Liver (tissue), 3 donors: ENCODE data around the gene VDAC2.

ENCODE experiments used
- RAD21 ChIP-seq, 2 donors: IDR thresholded peaks; 2 replicates each; pipeline ENCODE4 v1.6.1; 2016; ENCODE audit warnings: antibody characterized with exemption in 2 of 2, mild to moderate bottlenecking in 2 of 2
- RXRA ChIP-seq, 2 donors: IDR thresholded peaks; 2 replicates each; pipeline ENCODE4 v1.6.1; 2017 to 2018; ENCODE audit warnings: antibody characterized with exemption in 2 of 2, mild to moderate bottlenecking in 1 of 2
- TF ChIP-seq, protein P1 (sequence below): fragments of 150-350 bp; IDR thresholded peaks from 2 replicates; pipeline ENCODE4 v1.5.1; 2017; ENCODE audit warnings: improper control_type of control experiment, low read depth, low read length; ENCODE audit not compliant: missing input control
- donor health status: healthy.
- donor health status: healthy.

DNA sequence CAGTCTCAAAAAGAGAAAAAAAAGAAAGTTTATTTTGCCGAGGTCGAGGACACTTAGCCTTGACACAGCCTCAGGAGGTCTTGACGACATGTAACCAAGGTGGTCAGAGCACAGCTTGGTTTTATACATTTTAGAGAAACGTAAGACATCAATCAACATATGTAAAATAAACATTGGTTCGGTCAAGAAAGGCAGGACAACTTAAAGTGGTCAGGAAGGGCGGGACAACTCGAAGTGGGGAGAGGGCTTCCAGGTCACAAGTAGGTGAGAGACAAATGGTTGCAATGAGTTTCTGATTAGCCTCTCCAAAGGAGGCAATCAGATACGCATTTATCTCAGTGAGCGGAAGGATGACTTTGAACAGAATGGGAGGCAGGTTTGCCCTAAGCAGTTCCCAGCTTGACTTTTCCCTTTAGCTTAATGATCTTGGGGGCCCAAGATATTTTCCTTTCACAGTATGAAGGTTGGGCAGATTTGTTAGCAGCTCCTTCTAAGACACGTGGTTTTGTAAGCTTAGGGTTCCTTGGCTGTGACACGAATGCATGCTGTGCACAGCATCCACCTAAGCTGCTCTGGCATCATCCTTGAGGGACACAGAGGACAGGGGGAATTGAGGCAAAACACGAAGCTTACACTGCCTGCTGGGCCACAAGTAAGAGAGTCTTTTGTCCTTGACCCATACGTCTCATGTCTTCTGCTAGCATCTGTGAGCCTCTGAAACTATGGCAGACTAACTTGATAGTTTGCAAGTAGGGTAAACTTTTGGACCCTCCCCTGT, 3.3 kb upstream of the VDAC2 start:
- TF ChIP-seq RXRA (IDR thresholded peaks at IDR 0.05) (no peak), RAD21 (IDR thresholded peaks at IDR 0.05) (no peak)
- TF ChIP-seq, protein P1, sequence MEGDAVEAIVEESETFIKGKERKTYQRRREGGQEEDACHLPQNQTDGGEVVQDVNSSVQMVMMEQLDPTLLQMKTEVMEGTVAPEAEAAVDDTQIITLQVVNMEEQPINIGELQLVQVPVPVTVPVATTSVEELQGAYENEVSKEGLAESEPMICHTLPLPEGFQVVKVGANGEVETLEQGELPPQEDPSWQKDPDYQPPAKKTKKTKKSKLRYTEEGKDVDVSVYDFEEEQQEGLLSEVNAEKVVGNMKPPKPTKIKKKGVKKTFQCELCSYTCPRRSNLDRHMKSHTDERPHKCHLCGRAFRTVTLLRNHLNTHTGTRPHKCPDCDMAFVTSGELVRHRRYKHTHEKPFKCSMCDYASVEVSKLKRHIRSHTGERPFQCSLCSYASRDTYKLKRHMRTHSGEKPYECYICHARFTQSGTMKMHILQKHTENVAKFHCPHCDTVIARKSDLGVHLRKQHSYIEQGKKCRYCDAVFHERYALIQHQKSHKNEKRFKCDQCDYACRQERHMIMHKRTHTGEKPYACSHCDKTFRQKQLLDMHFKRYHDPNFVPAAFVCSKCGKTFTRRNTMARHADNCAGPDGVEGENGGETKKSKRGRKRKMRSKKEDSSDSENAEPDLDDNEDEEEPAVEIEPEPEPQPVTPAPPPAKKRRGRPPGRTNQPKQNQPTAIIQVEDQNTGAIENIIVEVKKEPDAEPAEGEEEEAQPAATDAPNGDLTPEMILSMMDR, result no peak
